GM23248 (cell line): ENCODE data around the gene METTL8.

Source experiments
- EZH2 ChIP-seq: fragments of 200-600 bp; sonication (generic); IDR thresholded peaks from 2 replicates; pipeline ENCODE4 v1.6.1; 2018; ENCODE audit warnings: antibody characterized with exemption, mild to moderate bottlenecking; ENCODE audit not compliant: insufficient read depth, poor library complexity, severe bottlenecking
- EZH2phosphoT487 ChIP-seq: fragments of 200-600 bp; sonication (generic); IDR thresholded peaks from 2 replicates; pipeline ENCODE4 v1.6.1; 2018; ENCODE audit warnings: antibody characterized with exemption, moderate library complexity, mild to moderate bottlenecking, low read depth; ENCODE audit not compliant: insufficient read depth

DNA sequence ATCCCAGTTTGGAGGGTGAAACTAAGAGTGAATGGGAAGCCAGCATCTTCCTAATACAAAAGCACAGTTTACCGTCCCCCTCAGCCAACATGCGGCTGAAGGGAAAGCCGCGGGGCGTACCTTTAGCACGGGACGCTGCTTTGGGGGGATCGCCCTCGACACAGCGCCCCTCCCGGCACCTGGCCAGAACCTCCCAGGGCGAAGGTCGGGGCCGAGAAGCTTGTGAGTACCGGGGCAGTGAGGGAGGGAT lies at the start of gene METTL8:
- TF ChIP-seq EZH2phosphoT487: no peak
- TF ChIP-seq EZH2: no peak
